Measurements from ENCODE around the gene CAMK1D. TPM values are rescaled to one million over a fixed set of nuclear protein-coding genes. Genes with fewer than 3 reads are reported as not detected.

CAMK1D gene
- polyA plus RNA-seq, 2 of the 4 experiments (the other 2 are of a cell fraction) = 6.6 to 12.5 TPM

DNA sequence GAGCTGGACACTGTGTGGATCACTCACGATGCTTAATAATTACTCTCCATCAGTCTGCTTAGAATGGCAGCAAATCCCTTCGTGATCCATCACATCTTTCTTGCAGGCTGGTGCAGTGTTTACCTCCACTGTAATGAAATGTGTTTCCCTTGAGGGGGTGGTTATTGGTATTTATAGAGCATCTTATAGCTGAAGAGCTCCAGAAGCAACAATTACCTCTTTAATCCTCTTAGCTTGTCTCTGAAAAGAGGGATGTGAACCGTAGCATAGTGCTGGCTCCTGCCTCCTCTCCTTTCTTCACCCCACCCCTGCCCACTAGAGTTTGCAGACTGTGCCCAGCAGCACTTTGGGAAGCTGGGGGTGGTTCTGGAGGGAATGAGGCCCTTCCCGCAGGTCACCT is 132.6 kb downstream of the CAMK1D start:
- no peak for DNase-seq (ENCODE audit: low read depth in 1 of 2, low spot score in 1 of 2)
- H3K27ac ChIP-seq = no peak overlapping the region
- ATAC-seq = no peak
- H3K4me1 ChIP-seq = no peaks in the 10 kb centered on the region; the same call in 2 of the 3 replicates
- TF ChIP-seq CHD2 (IDR thresholded peaks at IDR 0.05; ENCODE audit: low read length, partially characterized antibody) = no peak
- no peak for TF ChIP-seq HOXB5 (CRISPR knock-in tag; IDR thresholded peaks at IDR 0.05)
- TF ChIP-seq MAFK (IDR thresholded peaks at IDR 0.05; ENCODE audit: partially characterized antibody) = no peak
- no peak for TF ChIP-seq HMGXB4 (CRISPR knock-in tag; IDR thresholded peaks at IDR 0.05; ENCODE audit: borderline replicate concordance)
- no peak overlapping the region for H3K4me2 ChIP-seq
- peaks cover 3% of the 10 kb centered on the region; the same call in 1 of the 3 replicates for H3K9me3 ChIP-seq
- ChIA-PET CTCF (interaction anchor here (0.6 to 0.9 kb wide), 2 partner anchors 217 to 219 kb away, joined by 3 to 6 read pairs; no protein-coding TSS in a partner anchor), POLR2A (no interaction called here)
- no peak overlapping the region for H3K4me3 ChIP-seq
- WGBS (ENCODE audit: missing lambda C conversion rate) = 82% methylated on average over 4 of the region's 4 CpGs
- FAIRE-seq = no peak

DNA sequence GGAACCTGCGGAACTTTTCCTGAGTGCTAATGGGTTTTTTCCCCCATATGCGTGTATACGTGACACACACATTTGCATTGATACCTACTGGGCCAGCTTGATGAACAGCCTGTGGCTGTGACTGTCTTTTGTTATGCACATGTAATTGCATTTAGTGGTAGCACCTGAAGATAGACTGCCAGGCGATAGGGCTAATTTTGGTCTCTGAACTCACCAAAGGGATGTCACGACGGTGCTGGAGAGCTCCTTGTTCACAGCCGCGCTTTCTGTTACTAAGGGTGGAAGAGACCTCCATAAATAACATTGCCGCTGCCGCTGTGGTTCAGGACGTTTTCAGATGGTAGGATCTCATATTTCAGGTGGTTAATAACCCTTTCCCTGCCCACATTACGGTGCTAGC is 133.2 kb downstream of the CAMK1D start:
- H3K27ac ChIP-seq = no peak overlapping the region
- TF ChIP-seq JUNB (IDR thresholded peaks at IDR 0.05) (no peak), MAFK (IDR thresholded peaks at IDR 0.05; ENCODE audit: partially characterized antibody) (no peak), HOXB5 (CRISPR knock-in tag; IDR thresholded peaks at IDR 0.05) (no peak), BCL3 (IDR thresholded peaks at IDR 0.05) (no peak), TFCP2L1 (CRISPR knock-in tag; IDR thresholded peaks at IDR 0.05) (no peak), HEYL (CRISPR knock-in tag; IDR thresholded peaks at IDR 0.05) (no peak), EHF (CRISPR knock-in tag; IDR thresholded peaks at IDR 0.05) (no peak), HMGXB4 (CRISPR knock-in tag; IDR thresholded peaks at IDR 0.05; ENCODE audit: borderline replicate concordance) (no peak), HOXB13 (CRISPR knock-in tag; IDR thresholded peaks at IDR 0.05; ENCODE audit: low read depth) (no peak), SREBF2 (IDR thresholded peaks at IDR 0.05) (no peak), FOSB (CRISPR knock-in tag; IDR thresholded peaks at IDR 0.05) (no peak), NFE2L2 (conservative IDR thresholded peaks at IDR 0.05; ENCODE audit: low read length) (no peak)
- TF ChIP-seq, protein P1, sequence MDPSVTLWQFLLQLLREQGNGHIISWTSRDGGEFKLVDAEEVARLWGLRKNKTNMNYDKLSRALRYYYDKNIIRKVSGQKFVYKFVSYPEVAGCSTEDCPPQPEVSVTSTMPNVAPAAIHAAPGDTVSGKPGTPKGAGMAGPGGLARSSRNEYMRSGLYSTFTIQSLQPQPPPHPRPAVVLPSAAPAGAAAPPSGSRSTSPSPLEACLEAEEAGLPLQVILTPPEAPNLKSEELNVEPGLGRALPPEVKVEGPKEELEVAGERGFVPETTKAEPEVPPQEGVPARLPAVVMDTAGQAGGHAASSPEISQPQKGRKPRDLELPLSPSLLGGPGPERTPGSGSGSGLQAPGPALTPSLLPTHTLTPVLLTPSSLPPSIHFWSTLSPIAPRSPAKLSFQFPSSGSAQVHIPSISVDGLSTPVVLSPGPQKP (IDR thresholded peaks at IDR 0.05; ENCODE audit: low read depth, low read length) = no peak
- peaks cover 3% of the 10 kb centered on the region; the same call in 1 of the 3 replicates for H3K9me3 ChIP-seq
- DNase-seq (ENCODE audit: low read depth in 1 of 2, low spot score in 1 of 2) = no peak
- ATAC-seq = no peak
- no peak for FAIRE-seq
- ChIA-PET CTCF (interaction anchor here (0.9 to 1.0 kb wide), 3 partner anchors 11 to 218 kb away, joined by 3 to 6 read pairs (median 3); no protein-coding TSS in a partner anchor), POLR2A (no interaction called here)
- H3K4me3 ChIP-seq = no peak overlapping the region
- no peaks in the 10 kb centered on the region; the same call in 2 of the 3 replicates for H3K4me1 ChIP-seq
- no peak overlapping the region for H3K4me2 ChIP-seq
- 82% methylated on average over 12 of the region's 12 CpGs for WGBS (ENCODE audit: missing lambda C conversion rate)
